ENCODE data around the gene NT5C. TPM values are rescaled to one million over a fixed set of nuclear protein-coding genes. Genes with fewer than 3 reads are reported as not detected.

Gene NT5C
- 116 and 131 TPM in 2 replicates for total RNA-seq (2014; rRNA removed)
- Bru-seq, nascent RNA = percentile 91 among the genes with signal in this experiment
- percentile 88 among the genes with signal in this experiment for BruChase-seq, experiment 1, labeled RNA remaining after a 6-hour chase
- percentile 88 among the genes with signal in this experiment for BruChase-seq, experiment 2, labeled RNA remaining after a 2-hour chase
- long read RNA-seq, transcript NT5C-213 (3 exons, 1,315 nt) = minor isoform, 8 of 86 reads
- long read RNA-seq, transcript NT5C-214 (2 exons, 503 nt) = minor isoform, 5 of 86 reads
- long read RNA-seq, transcript NT5C-212 (4 exons, 921 nt) = minor isoform, 7 of 86 reads
- long read RNA-seq, transcript NT5C-201 (5 exons, 954 nt) = major isoform, 12 of 86 reads
- long read RNA-seq, partial matches to known transcripts = 0 of 86 reads
- long read RNA-seq, other reads (novel, unspliced or antisense) = 49 of 86 reads

DNA sequence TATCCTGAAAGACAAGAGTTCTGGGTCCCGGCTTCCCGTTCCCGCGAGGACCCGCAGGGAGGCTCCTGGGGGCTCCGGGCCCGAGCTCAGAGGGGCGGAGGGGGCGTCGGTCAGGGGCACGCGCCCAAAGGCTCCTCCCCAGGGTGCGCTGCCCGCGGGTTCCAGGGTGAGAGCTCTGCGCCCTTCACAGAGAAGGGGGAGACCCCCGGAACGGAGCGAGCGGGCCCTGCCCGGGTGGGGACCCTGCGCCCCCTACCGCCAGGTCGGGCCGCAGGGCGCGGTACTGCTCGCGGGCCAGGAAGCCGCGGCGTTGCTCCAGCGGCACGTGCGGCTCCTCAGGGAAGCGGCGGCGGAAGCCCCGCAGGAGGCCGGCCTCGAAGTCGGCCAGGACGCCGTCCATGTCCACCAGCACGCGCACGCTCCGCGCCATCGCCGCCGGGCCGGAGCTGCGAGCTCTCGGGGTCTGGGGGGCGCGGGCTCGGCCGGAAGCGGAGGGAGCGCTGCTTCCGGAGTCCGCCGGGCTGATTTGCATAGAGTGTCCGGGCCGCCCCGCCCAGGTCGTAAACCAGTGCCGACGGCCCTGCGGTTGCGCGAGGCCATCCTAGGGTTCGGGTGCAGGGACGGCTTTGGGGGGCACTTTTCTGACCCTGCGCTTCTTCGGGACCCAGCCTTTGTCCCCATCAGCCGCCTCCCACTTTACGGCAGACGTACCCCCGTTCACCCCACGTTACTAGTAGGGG, at the start of gene NT5C:
TSS of gene NT5C (minus strand) at position 465 of the 740 bp plus-strand sequence. CDS start at position 430, 35 bp downstream.
- POLR2A ChIA-PET (ENCODE audit: unreplicated experiment) = interaction anchor here (0.6 to 1.3 kb wide), 3 partner anchors 28 to 1838 kb away, joined by 5 to 8 read pairs (median 6); no protein-coding TSS in a partner anchor
- no peaks in the 10 kb centered on the region for H3K9me2 ChIP-seq (replicated peaks; ENCODE audit: low read length)
- H3K4me1 ChIP-seq (ENCODE audit: insufficient read depth, low read length) = peaks cover 29% of the 10 kb centered on the region
- ATAC-seq (peak; percentile 68), DNase-seq (peak; percentile 76)
- H3K36me3 ChIP-seq (ENCODE audit: low read depth, low read length) = peaks cover 24% of the 10 kb centered on the region
- H3K27ac ChIP-seq (ENCODE audit: low read length) = peak within 1 kb of the TSS; percentile 85
- H3F3A ChIP-seq (ENCODE audit: low read length, unreplicated experiment) = peaks cover 20% of the 10 kb centered on the region
- CTCF ChIA-PET = interaction anchor here (0.6 to 1.9 kb wide), 8 partner anchors 8 to 234 kb away, joined by 3 to 24 read pairs (median 5); partner anchors contain the start of gene MIF4GD
- no peaks in the 10 kb centered on the region for H3K27me3 ChIP-seq (ENCODE audit: low read length)
- peak within 1 kb of the TSS; percentile 74 for H2AFZ ChIP-seq (ENCODE audit: low read length)
- H3K4me2 ChIP-seq (ENCODE audit: low read length) = peak within 1 kb of the TSS; percentile 93
- TF ChIP-seq EZH2phosphoT487 (IDR thresholded peaks at IDR 0.05; ENCODE audit: borderline replicate concordance, low read length) = no peak
- TF ChIP-seq, protein P1, sequence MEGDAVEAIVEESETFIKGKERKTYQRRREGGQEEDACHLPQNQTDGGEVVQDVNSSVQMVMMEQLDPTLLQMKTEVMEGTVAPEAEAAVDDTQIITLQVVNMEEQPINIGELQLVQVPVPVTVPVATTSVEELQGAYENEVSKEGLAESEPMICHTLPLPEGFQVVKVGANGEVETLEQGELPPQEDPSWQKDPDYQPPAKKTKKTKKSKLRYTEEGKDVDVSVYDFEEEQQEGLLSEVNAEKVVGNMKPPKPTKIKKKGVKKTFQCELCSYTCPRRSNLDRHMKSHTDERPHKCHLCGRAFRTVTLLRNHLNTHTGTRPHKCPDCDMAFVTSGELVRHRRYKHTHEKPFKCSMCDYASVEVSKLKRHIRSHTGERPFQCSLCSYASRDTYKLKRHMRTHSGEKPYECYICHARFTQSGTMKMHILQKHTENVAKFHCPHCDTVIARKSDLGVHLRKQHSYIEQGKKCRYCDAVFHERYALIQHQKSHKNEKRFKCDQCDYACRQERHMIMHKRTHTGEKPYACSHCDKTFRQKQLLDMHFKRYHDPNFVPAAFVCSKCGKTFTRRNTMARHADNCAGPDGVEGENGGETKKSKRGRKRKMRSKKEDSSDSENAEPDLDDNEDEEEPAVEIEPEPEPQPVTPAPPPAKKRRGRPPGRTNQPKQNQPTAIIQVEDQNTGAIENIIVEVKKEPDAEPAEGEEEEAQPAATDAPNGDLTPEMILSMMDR (conservative IDR thresholded peaks at IDR 0.05; ENCODE audit: low read depth, low read length) = peak; percentile 77
- no peak for TF ChIP-seq EZH2 (IDR thresholded peaks at IDR 0.05; ENCODE audit: low read length, unreplicated experiment)
- peaks cover 49% of the 10 kb centered on the region for H3K79me2 ChIP-seq (ENCODE audit: low read length)
- no peaks in the 10 kb centered on the region for H4K20me1 ChIP-seq (ENCODE audit: low read length)
- H3K9ac ChIP-seq (ENCODE audit: low read length) = peak within 1 kb of the TSS; percentile 89
- intact Hi-C loops (cut with micrococcal nuclease) = loop anchor here (1.0 to 5.0 kb wide), 2 partner anchors 17 to 71 kb away; no protein-coding TSS in a partner anchor
- H3K9me3 ChIP-seq (ENCODE audit: low read length) = no peaks in the 10 kb centered on the region
- H3K4me3 ChIP-seq (ENCODE audit: low read length) = peak within 1 kb of the TSS; percentile 72
- no TSS peak for BruUV-seq (replicated peaks)

DNA sequence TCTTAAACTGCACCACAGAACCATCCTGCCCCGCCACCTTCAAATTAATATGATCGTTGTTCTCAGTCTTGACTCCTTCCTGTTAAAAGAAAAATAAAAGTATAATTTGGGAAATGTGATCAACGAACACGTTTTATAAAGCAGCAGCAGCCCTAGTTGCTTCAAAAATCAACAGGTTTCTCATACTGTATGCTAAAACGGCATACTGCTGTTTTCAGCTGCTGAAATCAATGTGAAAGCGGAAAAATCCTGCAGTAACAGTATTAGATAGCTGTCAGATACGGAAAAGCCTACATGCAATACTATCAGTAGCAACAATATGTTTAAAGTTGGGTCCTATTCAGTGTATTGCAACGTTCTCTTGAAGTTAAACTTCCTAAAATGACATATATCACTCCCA, 49.6 kb upstream of the NT5C start:
- Histone ChIP-seq H3K9ac (ENCODE audit: low read length) (peak overlapping the region; percentile 96), H3K9me3 (ENCODE audit: low read length) (no peaks in the 10 kb centered on the region), H3K79me2 (ENCODE audit: low read length) (peaks cover 73% of the 10 kb centered on the region), H3K27me3 (ENCODE audit: low read length) (no peaks in the 10 kb centered on the region), H3K4me2 (ENCODE audit: low read length) (peak overlapping the region; percentile 83), H3F3A (ENCODE audit: low read length, unreplicated experiment) (no peaks in the 10 kb centered on the region), H4K20me1 (ENCODE audit: low read length) (peaks cover 43% of the 10 kb centered on the region), H3K36me3 (ENCODE audit: low read depth, low read length) (peaks cover 40% of the 10 kb centered on the region), H3K4me3 (ENCODE audit: low read length) (peak overlapping the region; percentile 97), H3K4me1 (ENCODE audit: insufficient read depth, low read length) (peaks cover 25% of the 10 kb centered on the region), H2AFZ (ENCODE audit: low read length) (no peak overlapping the region), H3K9me2 (replicated peaks; ENCODE audit: low read length) (no peaks in the 10 kb centered on the region), H3K27ac (ENCODE audit: low read length) (no peak overlapping the region)
- intact Hi-C loops (cut with micrococcal nuclease) = no loop called here
- CTCF ChIA-PET = interaction anchor here (1.3 kb wide), 1 partner anchor 20 kb away, joined by 4 read pairs; no protein-coding TSS in a partner anchor
- POLR2A ChIA-PET (ENCODE audit: unreplicated experiment) = no interaction called here
- TF ChIP-seq, protein P1 (conservative IDR thresholded peaks at IDR 0.05; ENCODE audit: low read depth, low read length) = no peak
- no peak for TF ChIP-seq EZH2phosphoT487 (IDR thresholded peaks at IDR 0.05; ENCODE audit: borderline replicate concordance, low read length)
- no peak for TF ChIP-seq EZH2 (IDR thresholded peaks at IDR 0.05; ENCODE audit: low read length, unreplicated experiment)
- ATAC-seq (no peak), DNase-seq (no peak)
- BruUV-seq (replicated peaks) = no TSS peak

All from PC-3 (cell line).